Mesenchymal stem cell (in vitro differentiated cells and primary cell): ENCODE data around the gene FUT3.

Experiments
- DNase-seq: peaks from one replicate; pipeline ENCODE4 v3.0.0-alpha.2; 2013
- H2AFZ ChIP-seq: one replicate; pipeline ENCODE4 v1.6.1; 2013; ENCODE audit warnings: low read depth, mild to moderate bottlenecking, control low read depth, inconsistent platforms, low read length, moderate library complexity
- H2AK5ac ChIP-seq: 2 replicates; pipeline ENCODE4 v1.6.1; 2013; ENCODE audit warnings: low read length, moderate library complexity, mild to moderate bottlenecking, inconsistent platforms; ENCODE audit not compliant: severe bottlenecking
- H2BK120ac ChIP-seq: one replicate; pipeline ENCODE4 v1.6.1; 2013; ENCODE audit warnings: low read depth, mild to moderate bottlenecking, inconsistent platforms, low read length, moderate library complexity
- H2BK12ac ChIP-seq, 2 experiments: one replicate each; pipeline ENCODE4 v1.6.1; 2013; ENCODE audit warnings: inconsistent platforms in 2 of 2, low read length in 2 of 2, mild to moderate bottlenecking in 2 of 2, moderate library complexity in 2 of 2, control low read depth in 1 of 2
- H2BK15ac ChIP-seq: one replicate; pipeline ENCODE4 v1.6.1; 2013; ENCODE audit warnings: mild to moderate bottlenecking, low read depth, inconsistent platforms; ENCODE audit not compliant: poor library complexity, severe bottlenecking
- H2BK5ac ChIP-seq: 2 replicates; pipeline ENCODE4 v1.6.1; 2013; ENCODE audit warnings: low read depth, mild to moderate bottlenecking, low read length, control low read depth, inconsistent platforms; ENCODE audit not compliant: poor library complexity, severe bottlenecking
- H3K14ac ChIP-seq, 2 experiments: one replicate each; pipeline ENCODE4 v1.6.1; 2013; ENCODE audit warnings: inconsistent platforms in 2 of 2, low read length in 2 of 2, control low read depth in 1 of 2, mild to moderate bottlenecking in 1 of 2, moderate library complexity in 1 of 2
- H3K18ac ChIP-seq, 2 experiments: one replicate each; pipeline ENCODE4 v1.6.1; 2013; ENCODE audit warnings: inconsistent platforms in 2 of 2, low read length in 2 of 2, control low read depth in 1 of 2, low read depth in 1 of 2, mild to moderate bottlenecking in 1 of 2
- H3K23ac ChIP-seq, 2 experiments: one replicate each; pipeline ENCODE4 v1.6.1; 2013; ENCODE audit warnings: inconsistent platforms in 2 of 2, low read length in 2 of 2, mild to moderate bottlenecking in 2 of 2, moderate library complexity in 2 of 2, control low read depth in 1 of 2
- H3K27ac ChIP-seq: 2 replicates; pipeline ENCODE4 v1.5.1; 2013; ENCODE audit warnings: mild to moderate bottlenecking, moderate library complexity, low read length, control low read depth, inconsistent platforms; ENCODE audit not compliant: poor library complexity, severe bottlenecking
- H3K27me3 ChIP-seq, 2 experiments: 2 replicates each; pipeline versions ENCODE4 v1.6.1 to v1.7.0; 2013; ENCODE audit warnings: low read length in 2 of 2, mild to moderate bottlenecking in 2 of 2, moderate library complexity in 2 of 2, control low read depth in 1 of 2, inconsistent platforms in 1 of 2; ENCODE audit not compliant: control insufficient read depth in 1 of 2, insufficient read depth in 1 of 2
- H3K36me3 ChIP-seq, 2 experiments: 2 replicates each; pipeline versions ENCODE4 v1.6.1 to v1.7.0; 2013; ENCODE audit warnings: low read length in 2 of 2, control low read depth in 1 of 2, inconsistent platforms in 1 of 2, low read depth in 1 of 2, mild to moderate bottlenecking in 1 of 2; ENCODE audit not compliant: insufficient read depth in 2 of 2, control insufficient read depth in 1 of 2
- H3K4ac ChIP-seq, 2 experiments: one replicate each; pipeline ENCODE4 v1.6.1; 2013; ENCODE audit warnings: inconsistent platforms in 2 of 2, low read length in 2 of 2, mild to moderate bottlenecking in 2 of 2, moderate library complexity in 2 of 2, control low read depth in 1 of 2, low read depth in 1 of 2
- H3K4me1 ChIP-seq: 2 replicates; pipeline ENCODE4 v1.6.1; 2013; ENCODE audit warnings: low read depth, low read length, control low read depth; ENCODE audit not compliant: control insufficient read depth, insufficient read depth
- H3K4me2 ChIP-seq: 2 replicates; pipeline ENCODE4 v1.6.1; 2013; ENCODE audit warnings: low read length, mild to moderate bottlenecking, inconsistent platforms; ENCODE audit not compliant: poor library complexity, severe bottlenecking
- H3K4me3 ChIP-seq, 2 experiments: 2 replicates each; pipeline versions ENCODE4 v1.5.1 to v1.7.0; 2013; ENCODE audit warnings: low read length in 2 of 2, mild to moderate bottlenecking in 2 of 2, control low read depth in 1 of 2, low read depth in 1 of 2; ENCODE audit not compliant: insufficient read depth in 1 of 2
- H3K79me1 ChIP-seq: replicated peaks from 2 replicates; pipeline ENCODE4 v1.6.1; 2013; ENCODE audit warnings: mild to moderate bottlenecking, control low read depth, low read length, inconsistent platforms; ENCODE audit not compliant: poor library complexity, severe bottlenecking
- H3K9ac ChIP-seq: 2 replicates; pipeline ENCODE4 v1.7.0; 2013; ENCODE audit warnings: mild to moderate bottlenecking, low read length, moderate library complexity
- H3K9me3 ChIP-seq: 2 replicates; pipeline ENCODE4 v1.7.0; 2013; ENCODE audit warnings: mild to moderate bottlenecking, low read length; ENCODE audit not compliant: control insufficient read depth
- H4K8ac ChIP-seq: one replicate; pipeline ENCODE4 v1.6.1; 2013; ENCODE audit warnings: inconsistent platforms, mild to moderate bottlenecking, low read length, moderate library complexity
- H4K91ac ChIP-seq: one replicate; pipeline ENCODE4 v1.6.1; 2013; ENCODE audit warnings: mild to moderate bottlenecking, low read length, inconsistent platforms
- WGBS: methylation state at CpG from one replicate; pipeline ENCODE4 v1.1.7; 2013; ENCODE audit warnings: mixed read lengths; 5-methylcytosine and 5-hydroxymethylcytosine counted together

Gene FUT3

DNA sequence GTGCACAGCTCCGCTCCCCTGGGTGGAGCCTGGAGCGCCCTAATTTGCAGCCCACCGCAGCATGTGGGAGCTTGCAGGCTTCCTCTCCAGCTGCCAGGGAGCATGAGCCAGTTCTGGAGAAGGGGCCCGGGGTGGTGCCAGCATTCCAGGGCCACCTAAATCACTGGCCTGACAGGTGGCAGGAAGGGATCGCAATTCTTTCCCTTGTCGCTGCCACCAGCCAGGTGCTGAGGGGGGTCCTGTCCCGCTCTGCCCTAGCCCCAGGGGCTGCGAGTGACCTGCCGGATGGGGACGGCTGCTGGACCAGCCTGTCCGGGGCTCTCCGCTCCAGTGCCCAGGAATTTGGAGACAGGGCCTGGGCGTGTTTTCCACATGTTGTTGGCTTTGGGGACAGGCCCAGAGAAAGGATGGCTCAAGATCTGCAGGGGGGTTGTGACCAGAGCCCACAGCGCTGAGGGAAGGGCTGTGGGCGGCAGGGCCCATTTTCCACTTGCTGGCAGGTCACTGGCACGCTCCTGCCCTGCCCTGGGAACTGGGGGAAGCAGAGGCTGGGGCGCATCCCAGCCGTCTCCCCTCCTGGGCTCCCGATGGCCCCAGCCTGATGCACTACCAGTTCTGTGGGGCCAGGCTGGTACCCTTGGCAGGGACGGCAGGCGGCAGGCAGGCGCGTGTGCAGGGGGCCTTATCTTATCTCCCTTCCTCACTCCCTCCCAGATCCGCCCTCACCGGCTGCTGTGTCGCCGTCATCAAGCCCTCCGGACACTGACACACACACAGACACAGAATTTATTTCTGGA is 42.9 kb upstream of the FUT3 start:
- Histone ChIP-seq H3K27me3 (peaks cover 3 to 28% of the 10 kb centered on the region in 2 experiments), H2AK5ac (no peak overlapping the region), H3K4ac (no peak overlapping the region), H3K4me2 (no peak overlapping the region), H3K18ac (no peak overlapping the region), H3K79me1 (peaks cover 34% of the 10 kb centered on the region), H2BK120ac (no peak overlapping the region), H3K36me3 (peaks cover 24 to 44% of the 10 kb centered on the region in 2 experiments), H3K27ac (no peak overlapping the region), H2BK15ac (no peak overlapping the region), H2AFZ (no peak overlapping the region), H4K8ac (no peak overlapping the region), H3K4me1 (peaks cover 44% of the 10 kb centered on the region), H3K9me3 (no peaks in the 10 kb centered on the region), H2BK5ac (no peak overlapping the region), H3K14ac (no peak overlapping the region), H3K9ac (no peak overlapping the region), H2BK12ac (no peak overlapping the region), H4K91ac (no peak overlapping the region), H3K23ac (no peak overlapping the region), H3K4me3 (no peak overlapping the region)
- WGBS: 84% methylated on average over 28 of the region's 28 CpGs
- no peak for DNase-seq

DNA sequence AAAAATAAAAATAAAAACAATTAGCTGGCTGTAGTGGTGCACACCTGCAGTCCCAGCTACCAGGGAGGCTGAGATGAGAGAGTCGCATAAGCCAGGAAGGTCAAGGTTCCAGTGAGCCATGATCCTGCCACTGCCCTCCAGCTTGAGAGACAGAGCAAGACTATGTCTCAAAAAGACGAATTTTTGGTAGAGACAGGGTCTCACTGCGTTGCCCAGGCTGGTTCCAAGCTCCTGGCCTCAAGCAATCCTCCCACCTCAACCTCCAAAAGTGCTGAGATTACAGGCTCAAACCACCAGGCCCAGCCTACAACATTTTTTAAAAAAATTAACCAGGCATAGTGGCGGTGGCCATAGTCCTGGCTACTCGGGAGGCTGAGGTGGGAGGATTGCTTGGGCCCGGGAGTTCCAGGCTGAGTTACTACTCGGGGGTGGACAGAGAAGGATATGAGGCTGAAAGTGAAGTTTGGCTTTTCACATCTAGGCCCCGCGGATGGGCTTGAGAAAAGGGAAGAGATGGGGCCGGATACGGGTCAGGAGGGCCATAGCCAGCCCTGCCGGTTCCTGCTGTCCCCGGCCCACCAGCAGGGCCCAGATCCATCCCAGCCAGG is 42.2 kb upstream of the FUT3 start:
- no peak overlapping the region for H4K8ac ChIP-seq
- no peak overlapping the region for H3K4me3 ChIP-seq
- no peak for DNase-seq
- peaks cover 44% of the 10 kb centered on the region for H3K4me1 ChIP-seq
- H3K27ac ChIP-seq: no peak overlapping the region
- no peak overlapping the region for H2BK120ac ChIP-seq
- peaks cover 32% of the 10 kb centered on the region for H3K79me1 ChIP-seq
- H3K18ac ChIP-seq: no peak overlapping the region
- no peak overlapping the region for H3K14ac ChIP-seq
- H3K4me2 ChIP-seq: no peak overlapping the region
- H2AFZ ChIP-seq: no peak overlapping the region
- H4K91ac ChIP-seq: no peak overlapping the region
- H3K9me3 ChIP-seq: no peaks in the 10 kb centered on the region
- H2BK12ac ChIP-seq: no peak overlapping the region
- H3K23ac ChIP-seq: no peak overlapping the region
- H3K36me3 ChIP-seq: peaks cover 24 to 44% of the 10 kb centered on the region in 2 experiments
- H2BK15ac ChIP-seq: no peak overlapping the region
- no peak overlapping the region for H3K4ac ChIP-seq
- H2AK5ac ChIP-seq: no peak overlapping the region
- H3K9ac ChIP-seq: no peak overlapping the region
- no peak overlapping the region for H2BK5ac ChIP-seq
- WGBS: 79% methylated on average over 13 of the region's 13 CpGs
- peaks cover 3 to 28% of the 10 kb centered on the region in 2 experiments for H3K27me3 ChIP-seq

DNA sequence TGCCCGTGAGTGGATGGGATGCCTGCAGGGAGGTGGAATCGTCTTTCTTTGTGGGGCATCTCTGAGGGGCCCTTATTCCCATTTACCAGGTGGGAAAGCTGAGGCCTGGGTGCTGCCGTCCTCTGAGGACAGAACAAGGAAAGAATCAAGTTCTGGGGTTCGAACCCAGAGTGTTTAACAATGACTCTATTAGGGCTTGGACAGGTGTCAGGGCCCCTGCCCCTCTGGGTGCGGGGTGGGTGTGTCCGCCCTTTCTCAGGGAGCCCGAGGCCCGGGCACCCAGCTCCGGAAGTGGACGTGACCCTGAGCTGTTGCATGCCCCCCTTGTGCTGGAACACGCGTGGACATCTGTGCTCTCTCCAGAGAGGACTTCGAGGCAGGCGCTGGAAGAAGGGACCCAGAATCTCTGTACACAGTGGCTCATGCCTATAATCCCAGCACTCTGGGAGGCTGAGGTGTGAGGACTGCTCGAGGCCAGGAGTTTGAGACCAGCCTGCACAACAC is 41.6 kb upstream of the FUT3 start:
- Histone ChIP-seq H3K9me3 (no peaks in the 10 kb centered on the region), H2BK15ac (no peak overlapping the region), H3K27me3 (peaks cover 3 to 28% of the 10 kb centered on the region in 2 experiments), H3K79me1 (peaks cover 27% of the 10 kb centered on the region), H3K4me3 (no peak overlapping the region), H3K27ac (no peak overlapping the region), H2BK120ac (no peak overlapping the region), H3K4me1 (peaks cover 44% of the 10 kb centered on the region), H2AK5ac (no peak overlapping the region), H4K91ac (no peak overlapping the region), H3K9ac (no peak overlapping the region), H2BK5ac (no peak overlapping the region), H3K23ac (no peak overlapping the region), H2BK12ac (no peak overlapping the region), H3K14ac (no peak overlapping the region), H3K4me2 (no peak overlapping the region), H3K36me3 (peaks cover 24 to 39% of the 10 kb centered on the region in 2 experiments), H3K4ac (no peak overlapping the region), H4K8ac (no peak overlapping the region), H2AFZ (no peak overlapping the region), H3K18ac (no peak overlapping the region)
- DNase-seq: no peak
- 80% methylated on average over 15 of the region's 15 CpGs for WGBS
